ENCODE measurements around the gene TULP1.

DNA sequence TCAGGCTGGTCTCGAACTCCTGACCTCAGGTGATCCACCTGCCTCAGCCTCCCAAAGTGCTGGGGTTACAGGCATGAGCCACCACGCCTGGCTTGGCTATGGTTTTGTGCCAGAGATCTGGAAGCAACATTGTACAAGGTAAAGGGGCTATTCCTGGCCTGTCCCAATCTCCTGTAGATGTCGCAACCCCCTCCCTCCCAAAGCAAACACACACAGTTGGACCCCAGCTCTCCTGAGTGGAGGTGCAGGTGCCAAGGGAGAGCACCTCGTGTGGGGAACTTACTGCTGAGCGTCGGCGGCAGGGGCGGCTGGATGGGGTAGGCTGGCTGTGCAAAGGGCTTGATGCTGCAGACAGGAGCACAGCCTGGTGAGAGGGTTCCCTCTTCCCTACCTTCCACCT is 35.7 kb downstream of the TULP1 start:
- TF ChIP-seq CTCF (IDR thresholded peaks at IDR 0.05) (no peak), POLR2A (IDR thresholded peaks at IDR 0.05) (no peak)
